HG03575 (cell line): ENCODE data around the gene DIAPH1.

ENCODE experiments used
- ATAC-seq: cut with Tn5 transposase; IDR thresholded peaks from one replicate; pipeline ENCODE4 v1.9.1; 2021; ENCODE audit not compliant: unreplicated experiment, insufficient number of reproducible peaks, low FRiP score; ENCODE audit errors: extremely low read depth

DIAPH1 gene

GRCh38 chr5:141477044-141477575 lies 141.7 kb downstream of the DIAPH1 start:
- ATAC-seq: no peak

- ATAC-seq: peak; percentile 19
Observed at GRCh38 chr5:141476132-141476911, 142.5 kb downstream of the DIAPH1 start.

- peak; percentile 90 for ATAC-seq
Observed at GRCh38 chr5:141475625-141476131, 143.1 kb downstream of the DIAPH1 start, which contains the start of gene PCDHGC3. PCDHGC3 (plus strand) TSS chr5:141475966; CDS start chr5:141476117, 151 bp downstream.

- ATAC-seq: no peak
Observed at GRCh38 chr5:141465351-141465750, 153.4 kb downstream of the DIAPH1 start.
